ENCODE measurements around the gene ZAP70.
"Not testable (repeated sequence)": the region's sequence is repeated elsewhere in the genome, so short reads cannot be mapped to it uniquely, and the experiment has no call there.

Gene ZAP70

DNA sequence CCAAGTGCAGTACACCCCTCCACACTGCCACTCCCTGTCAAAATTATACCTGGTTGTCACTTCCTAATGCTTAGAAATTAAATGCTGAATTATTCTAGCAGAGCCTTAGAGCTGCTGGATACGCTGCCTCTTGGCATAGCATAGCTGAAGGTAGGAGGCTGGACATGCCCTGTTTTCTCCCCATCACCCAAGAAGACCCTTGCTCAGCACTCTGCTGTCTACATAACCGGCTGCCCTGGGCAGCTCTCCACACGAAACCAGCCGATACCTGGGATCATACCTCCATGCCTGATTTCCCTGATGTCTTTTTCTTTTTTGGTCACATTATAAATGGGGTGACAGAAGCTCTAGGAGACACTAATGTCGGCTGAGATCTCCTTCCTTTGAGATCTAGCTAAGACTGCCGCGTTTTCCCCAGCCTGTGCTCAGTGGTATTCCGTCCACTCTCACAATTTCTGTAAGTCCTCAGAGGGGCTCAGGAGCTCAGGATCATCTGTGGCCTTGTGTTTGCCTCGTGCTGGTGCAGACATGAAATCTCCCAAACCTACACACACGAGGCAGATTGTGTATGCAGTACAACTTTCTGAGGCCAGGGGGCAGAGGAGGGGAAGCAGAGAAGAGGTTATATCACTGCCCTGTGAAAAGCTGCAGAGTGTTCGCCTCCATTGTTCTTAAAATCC is 13.5 kb upstream of the ZAP70 start:
- DNase-seq = peak; percentile 80 to 89

GRCh38 chr2:97701186-97701585 is 12.2 kb upstream of the ZAP70 start:
- DNase-seq = no peak

DNA sequence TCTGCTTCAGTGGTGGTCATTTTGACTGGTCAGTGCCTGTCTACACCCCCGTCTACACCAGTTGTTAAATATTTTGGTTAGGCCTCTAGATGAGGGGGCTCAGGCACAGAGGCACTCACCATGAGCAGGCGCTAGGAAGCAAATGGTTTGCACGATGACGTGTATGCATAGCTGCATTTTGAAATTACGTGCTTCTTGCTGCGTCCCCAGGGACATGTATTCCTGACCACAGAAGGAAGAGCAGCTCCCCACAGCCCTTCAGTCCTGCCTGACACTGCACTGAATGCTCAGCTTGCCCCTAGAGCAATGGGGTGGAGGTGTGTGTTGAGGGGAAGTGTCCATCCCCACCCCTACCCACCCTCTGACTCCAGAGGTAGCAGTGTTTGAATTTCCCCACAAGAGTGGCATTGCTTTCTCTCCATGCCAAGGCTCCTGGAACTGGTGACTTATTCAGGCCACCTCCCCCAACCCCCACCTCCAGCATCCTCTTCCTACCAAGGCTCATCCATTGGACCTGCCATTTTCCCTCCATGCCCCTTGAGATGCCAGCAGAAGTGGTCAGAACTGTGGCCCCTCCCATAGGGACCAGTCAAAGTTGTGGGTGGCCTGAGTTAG is 11.4 kb upstream of the ZAP70 start:
- DNase-seq = no peak

- no peak for DNase-seq
Measured at GRCh38 chr2:97702731-97703470, 10.5 kb upstream of the ZAP70 start.

- DNase-seq = no peak
Measured at GRCh38 chr2:97703741-97704140, 9.6 kb upstream of the ZAP70 start.

GRCh38 chr2:97704989-97705388 is 8.4 kb upstream of the ZAP70 start:
- no peak for DNase-seq

DNA sequence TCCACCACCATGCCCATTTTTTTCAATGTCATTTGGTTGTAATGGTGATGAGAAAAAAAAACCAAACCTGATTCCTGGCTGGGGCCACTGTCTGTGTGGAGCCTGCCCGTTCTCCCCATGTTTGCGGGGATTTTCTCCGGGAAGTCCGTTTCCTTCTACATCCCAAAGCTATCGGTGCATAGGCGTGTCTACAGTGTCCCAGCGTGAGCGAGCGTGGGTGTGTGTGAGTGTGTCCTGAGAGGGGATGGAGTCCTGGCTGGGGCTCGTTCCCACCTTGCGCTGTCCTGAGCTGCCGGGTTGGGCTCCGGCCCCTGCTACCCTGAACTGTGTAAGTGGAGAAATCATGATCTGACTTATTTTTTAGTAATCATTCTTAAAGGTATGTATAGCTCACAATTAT is 7.3 kb upstream of the ZAP70 start:
- DNase-seq = no peak

DNA sequence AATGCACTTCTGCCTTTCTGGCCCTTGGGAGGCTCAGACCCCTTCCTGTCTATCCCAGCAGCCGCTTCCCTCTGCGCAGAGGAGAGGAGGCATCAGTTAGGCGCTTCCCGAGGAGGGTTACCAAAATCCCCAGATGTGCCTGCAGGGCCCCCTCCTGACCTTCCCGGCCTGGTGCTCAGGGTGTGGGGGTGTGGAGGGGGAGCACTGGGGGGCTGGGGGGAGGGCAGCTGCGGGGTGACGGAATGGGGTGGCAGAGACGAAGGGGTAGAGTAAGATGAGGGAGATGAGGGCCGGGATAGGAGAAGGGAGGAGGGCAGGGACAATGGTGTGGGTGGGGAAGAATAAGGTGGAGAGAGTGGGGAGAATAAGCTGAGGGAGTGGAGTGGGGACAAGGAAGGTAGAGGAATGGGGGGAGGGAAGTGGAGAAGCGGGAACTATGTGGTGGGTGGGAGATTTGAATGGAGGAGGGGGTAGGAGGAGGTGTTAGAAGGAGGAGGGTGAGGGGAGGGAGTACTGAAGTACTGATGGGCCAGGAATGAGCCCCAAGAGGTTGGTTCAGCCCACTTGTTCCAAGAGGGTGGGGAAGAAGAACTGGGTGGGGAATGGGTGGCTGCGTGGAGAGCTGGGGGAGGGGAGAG is 6.5 kb upstream of the ZAP70 start:
- no peak for DNase-seq

DNA sequence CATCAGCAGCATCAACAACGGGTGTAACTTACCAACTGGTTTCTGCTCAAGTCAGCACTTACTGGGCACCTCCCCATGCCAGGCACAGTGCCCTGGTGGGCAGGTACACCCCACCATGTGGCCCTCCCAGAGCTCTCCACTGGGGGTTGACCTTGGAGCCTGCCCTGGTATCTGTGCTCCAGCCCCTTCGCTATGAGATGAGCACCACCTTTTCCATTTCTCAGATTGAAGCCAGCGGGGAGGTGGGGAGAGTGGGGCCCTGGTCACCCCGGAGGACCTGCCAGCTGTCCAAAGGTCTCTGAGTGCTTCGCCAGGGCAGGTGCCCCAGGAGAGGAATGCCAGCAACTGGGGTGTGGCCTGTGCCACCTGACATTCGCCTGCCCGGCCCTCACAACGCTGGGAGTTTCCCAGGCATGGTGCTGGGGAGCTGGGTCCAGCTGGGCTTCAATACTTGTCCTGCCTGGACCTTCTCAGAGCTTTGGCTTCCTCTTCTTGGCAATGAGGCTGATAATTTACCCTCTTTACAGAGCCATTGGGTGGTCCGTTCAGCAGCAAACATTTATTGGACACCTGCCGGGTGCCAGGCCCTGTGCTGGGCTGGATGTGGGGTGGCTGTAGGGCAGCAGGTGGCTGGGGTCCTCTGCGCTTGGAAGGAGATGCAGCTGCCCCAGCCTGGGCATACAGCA is 5.9 kb upstream of the ZAP70 start:
- DNase-seq = no peak

GRCh38 chr2:97708048-97708380 is 5.4 kb upstream of the ZAP70 start:
- DNase-seq = no peak

GRCh38 chr2:97708608-97709007 is 4.8 kb upstream of the ZAP70 start:
- no peak for DNase-seq

- no peak for DNase-seq
Measured at GRCh38 chr2:97711394-97711711, 2.0 kb upstream of the ZAP70 start.

- DNase-seq = not testable (repeated sequence)
Measured at GRCh38 chr2:97712175-97712574, 1.2 kb upstream of the ZAP70 start.

DNA sequence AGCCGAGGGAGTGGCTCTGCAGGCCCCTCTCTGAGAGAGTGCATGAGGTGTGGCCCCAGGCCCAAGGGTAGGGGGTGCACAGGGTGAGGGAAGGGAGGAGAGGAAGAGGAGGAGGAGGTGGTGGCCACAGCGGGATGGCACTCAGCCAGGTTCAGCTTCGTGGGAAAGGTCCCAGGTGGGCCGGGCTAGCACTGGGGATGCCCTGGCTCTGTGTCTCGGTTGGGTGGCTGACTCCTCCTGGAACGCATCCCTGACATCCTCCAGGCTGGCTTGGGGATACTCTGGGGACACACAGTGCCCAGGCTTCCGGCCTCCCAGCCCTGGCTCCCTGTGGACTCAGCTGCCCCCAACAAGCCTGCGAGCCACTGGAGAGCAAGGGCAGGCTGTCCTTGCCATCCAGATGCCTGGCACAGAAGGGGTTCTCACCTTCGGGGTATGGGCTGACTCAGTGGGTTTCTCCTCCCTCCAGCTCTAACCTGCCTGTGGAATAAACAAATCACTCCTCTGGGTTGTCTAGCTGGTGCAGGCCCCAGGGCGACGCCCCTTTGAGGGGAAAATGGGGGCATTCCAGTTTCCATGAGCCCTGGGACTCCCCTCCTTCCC is 582 bp upstream of the ZAP70 start:
- no peak for DNase-seq

- DNase-seq = no peak
Measured at GRCh38 chr2:97714084-97714949, 941 bp downstream of the ZAP70 start.

GRCh38 chr2:97714950-97715652 is 1.7 kb downstream of the ZAP70 start:
- DNase-seq = no peak

- DNase-seq = no peak
Measured at GRCh38 chr2:97715951-97716694, 2.7 kb downstream of the ZAP70 start.

- no peak for DNase-seq
Measured at GRCh38 chr2:97716695-97717612, 3.6 kb downstream of the ZAP70 start.

DNA sequence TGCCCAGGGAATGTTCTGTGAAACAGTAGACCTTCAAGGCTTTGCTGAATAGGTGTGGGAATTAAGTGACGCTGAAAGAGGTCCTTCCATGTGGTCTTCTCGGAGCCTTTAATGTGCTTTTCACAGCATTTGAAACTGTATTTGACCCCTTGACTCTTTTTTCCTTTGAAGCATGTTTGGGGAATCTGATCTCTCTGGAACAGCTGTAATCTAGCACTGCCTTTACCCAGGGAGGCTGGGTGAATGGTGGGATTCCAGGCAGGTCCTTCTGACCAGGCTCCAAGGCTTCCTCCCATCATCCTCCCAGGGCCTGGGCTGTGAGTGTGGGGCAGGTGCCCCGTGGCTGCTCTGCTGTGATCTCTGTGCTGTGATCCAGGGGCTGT is 4.2 kb downstream of the ZAP70 start:
- DNase-seq = no peak
